ENCODE data around the gene MED28. TPM values are rescaled to one million over a fixed set of nuclear protein-coding genes. Genes with fewer than 3 reads are reported as not detected.
A peak's percentile ranks its signal among the peaks of the same experiment; 100 is the strongest.
"Not testable (repeated sequence)": the region's sequence is repeated elsewhere in the genome, so short reads cannot be mapped to it uniquely, and the experiment has no call there.

MED28 gene
- total RNA-seq (25.9 TPM), polyA plus RNA-seq (21.8 TPM)

- Histone ChIP-seq H3K36me3 (ENCODE audit: insufficient read depth) (no peaks in the 10 kb centered on the region), H3K4me3 (ENCODE audit: low read depth, low read length) (peak within 1 kb of the TSS; percentile 81), H3K4me1 (ENCODE audit: insufficient read depth) (no peaks in the 10 kb centered on the region), H3K27ac (ENCODE audit: low read depth) (peak within 1 kb of the TSS; percentile 43)
- under 1% methylated on average over 46 of the region's 46 CpGs for WGBS
- peak; percentile 90 for DNase-seq (ENCODE audit: extremely low spot score)
These were observed at the start of gene MED28 for GRCh38 chr4:17614416-17615299. TSS of gene MED28 (plus strand) at chr4:17614641. CDS start at chr4:17614655, 14 bp downstream.

- H3K4me1 ChIP-seq (ENCODE audit: insufficient read depth): no peaks in the 10 kb centered on the region
- no peak for DNase-seq (ENCODE audit: extremely low spot score)
- no peaks in the 10 kb centered on the region for H3K36me3 ChIP-seq (ENCODE audit: insufficient read depth)
- H3K27ac ChIP-seq (ENCODE audit: low read depth): no peak overlapping the region
- H3K4me3 ChIP-seq (ENCODE audit: low read depth, low read length): no peak overlapping the region
- WGBS: 96% methylated on average over 3 of the region's 3 CpGs
These were observed 48.6 kb upstream of the MED28 start for GRCh38 chr4:17565846-17566245.

GRCh38 chr4:17567271-17567670 is 47.2 kb upstream of the MED28 start:
- Histone ChIP-seq H3K4me3 (ENCODE audit: low read depth, low read length) (no peak overlapping the region), H3K4me1 (ENCODE audit: insufficient read depth) (no peaks in the 10 kb centered on the region), H3K36me3 (ENCODE audit: insufficient read depth) (no peaks in the 10 kb centered on the region), H3K27ac (ENCODE audit: low read depth) (no peak overlapping the region)
- no peak for DNase-seq (ENCODE audit: extremely low spot score)
- whole genome bisulfite sequencing: 66% methylated on average over 2 of the region's 2 CpGs

GRCh38 chr4:17574206-17574605 is 40.2 kb upstream of the MED28 start:
- Histone ChIP-seq H3K27ac (ENCODE audit: low read depth) (no peak overlapping the region), H3K4me3 (ENCODE audit: low read depth, low read length) (no peak overlapping the region), H3K36me3 (ENCODE audit: insufficient read depth) (no peaks in the 10 kb centered on the region), H3K4me1 (ENCODE audit: insufficient read depth) (no peaks in the 10 kb centered on the region)
- DNase-seq (ENCODE audit: extremely low spot score): no peak
- 73% methylated on average over 4 of the region's 4 CpGs for WGBS

- not testable (repeated sequence) for H3K4me3 ChIP-seq (ENCODE audit: low read depth, low read length); DNase-seq (ENCODE audit: extremely low spot score); H3K27ac ChIP-seq (ENCODE audit: low read depth); H3K36me3 ChIP-seq (ENCODE audit: insufficient read depth); H3K4me1 ChIP-seq (ENCODE audit: insufficient read depth)
- WGBS: 94% methylated on average over 12 of the region's 12 CpGs
These were observed 39.3 kb upstream of the MED28 start for GRCh38 chr4:17575177-17575576.

GRCh38 chr4:17576932-17577664 is 37.3 kb upstream of the MED28 start, which contains the start of gene LAP3:
TSS of gene LAP3 (plus strand) at chr4:17577198. CDS start at chr4:17577466, 268 bp downstream.
- Histone ChIP-seq H3K27ac (ENCODE audit: low read depth) (peak within 1 kb of the TSS; percentile 86), H3K4me1 (ENCODE audit: insufficient read depth) (no peaks in the 10 kb centered on the region), H3K4me3 (ENCODE audit: low read depth, low read length) (peak within 1 kb of the TSS; percentile 72), H3K36me3 (ENCODE audit: insufficient read depth) (no peaks in the 10 kb centered on the region)
- peak; percentile 90 for DNase-seq (ENCODE audit: extremely low spot score)
- WGBS: under 1% methylated on average over 91 of the region's 91 CpGs

- 8% methylated on average over 33 of the region's 33 CpGs for WGBS
These were observed 36.6 kb upstream of the MED28 start for GRCh38 chr4:17577665-17578481.

GRCh38 chr4:17578482-17578891 is 36.0 kb upstream of the MED28 start:
- Histone ChIP-seq H3K36me3 (ENCODE audit: insufficient read depth) (peaks cover 3% of the 10 kb centered on the region), H3K4me3 (ENCODE audit: low read depth, low read length) (peak overlapping the region; percentile 72), H3K27ac (ENCODE audit: low read depth) (no peak overlapping the region), H3K4me1 (ENCODE audit: insufficient read depth) (no peaks in the 10 kb centered on the region)
- DNase-seq (ENCODE audit: extremely low spot score): no peak
- WGBS: 70% methylated on average over 6 of the region's 6 CpGs

More at GRCh38 chr4:17577665-17578481, 36.6 kb upstream of the MED28 start:
- Histone ChIP-seq H3K36me3 (ENCODE audit: insufficient read depth) (peaks cover 3% of the 10 kb centered on the region), H3K4me1 (ENCODE audit: insufficient read depth) (no peaks in the 10 kb centered on the region), H3K4me3 (ENCODE audit: low read depth, low read length) (peak overlapping the region; percentile 72), H3K27ac (ENCODE audit: low read depth) (peak overlapping the region; percentile 86)
- DNase-seq (ENCODE audit: extremely low spot score): no peak

- WGBS: 76% methylated on average over 7 of the region's 7 CpGs
- Histone ChIP-seq H3K27ac (ENCODE audit: low read depth) (no peak overlapping the region), H3K4me3 (ENCODE audit: low read depth, low read length) (no peak overlapping the region), H3K4me1 (ENCODE audit: insufficient read depth) (no peaks in the 10 kb centered on the region), H3K36me3 (ENCODE audit: insufficient read depth) (peaks cover 7% of the 10 kb centered on the region)
- no peak for DNase-seq (ENCODE audit: extremely low spot score)
These were observed 33.5 kb upstream of the MED28 start for GRCh38 chr4:17580969-17581368.

- Histone ChIP-seq H3K4me1 (ENCODE audit: insufficient read depth) (no peaks in the 10 kb centered on the region), H3K36me3 (ENCODE audit: insufficient read depth) (peaks cover 7% of the 10 kb centered on the region), H3K4me3 (ENCODE audit: low read depth, low read length) (no peak overlapping the region), H3K27ac (ENCODE audit: low read depth) (no peak overlapping the region)
- DNase-seq (ENCODE audit: extremely low spot score): no peak
- 90% methylated on average over 9 of the region's 9 CpGs for WGBS
These were observed 31.2 kb upstream of the MED28 start for GRCh38 chr4:17583276-17583675.

- DNase-seq (ENCODE audit: extremely low spot score): no peak
- Histone ChIP-seq H3K4me1 (ENCODE audit: insufficient read depth) (no peaks in the 10 kb centered on the region), H3K36me3 (ENCODE audit: insufficient read depth) (peaks cover 7% of the 10 kb centered on the region), H3K27ac (ENCODE audit: low read depth) (no peak overlapping the region), H3K4me3 (ENCODE audit: low read depth, low read length) (no peak overlapping the region)
- 93% methylated on average over 4 of the region's 4 CpGs for WGBS
These were observed 30.5 kb upstream of the MED28 start for GRCh38 chr4:17583941-17584340.

- Histone ChIP-seq H3K4me3 (ENCODE audit: low read depth, low read length) (no peak overlapping the region), H3K27ac (ENCODE audit: low read depth) (no peak overlapping the region), H3K4me1 (ENCODE audit: insufficient read depth) (no peaks in the 10 kb centered on the region), H3K36me3 (ENCODE audit: insufficient read depth) (peaks cover 8% of the 10 kb centered on the region)
- DNase-seq (ENCODE audit: extremely low spot score): no peak
- 86% methylated on average over 10 of the region's 10 CpGs for WGBS
These were observed 29.8 kb upstream of the MED28 start for GRCh38 chr4:17584521-17585213.

All from urinary bladder (tissue), 4 donors.